ENCODE results near the gene PPFIBP2.

DNA sequence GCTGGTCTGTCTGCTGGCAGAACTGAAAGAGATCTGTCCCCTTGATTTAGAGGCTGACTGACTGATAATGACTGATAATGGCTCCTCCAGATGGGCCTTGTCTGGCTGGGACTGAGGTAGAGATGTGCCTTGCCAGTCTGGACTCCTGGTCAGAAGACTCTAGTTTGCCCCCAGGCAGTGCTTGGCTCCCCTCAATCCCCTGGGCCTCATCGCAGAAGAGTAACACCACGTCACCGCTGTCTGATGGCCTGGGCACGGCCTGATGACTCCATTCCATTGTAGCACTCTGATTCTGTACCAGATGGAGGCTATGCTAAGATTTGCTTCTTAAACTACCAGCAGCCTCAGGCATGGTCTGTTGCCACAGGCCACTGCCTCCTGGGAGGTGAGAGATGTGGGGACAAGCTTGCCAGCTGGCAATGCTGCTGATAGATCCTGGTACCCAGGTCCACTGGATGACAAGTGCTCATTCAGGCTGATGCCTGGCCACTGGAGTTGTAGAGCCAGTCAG lies 140.5 kb downstream of the PPFIBP2 start:
- no peak for TF ChIP-seq CTCF (IDR thresholded peaks at IDR 0.05)
- no peak for TF ChIP-seq POLR2AphosphoS5 (IDR thresholded peaks at IDR 0.05; ENCODE audit: low read depth, low read length)
- TF ChIP-seq SIN3A (IDR thresholded peaks at IDR 0.05; ENCODE audit: borderline replicate concordance, insufficient read depth, low read depth, low read length): no peak
- no peak for TF ChIP-seq REST (IDR thresholded peaks at IDR 0.05; ENCODE audit: insufficient read depth in 1 of 2, low read depth in 2 of 2, low read length in 1 of 2)
- TF ChIP-seq TCF7L2 (IDR thresholded peaks at IDR 0.05; ENCODE audit: low read depth, low read length): no peak
